Adipocyte (in vitro differentiated cells): ENCODE measurements around the gene HMG20B.
"Not testable (repeated sequence)": the region's sequence is repeated elsewhere in the genome, so short reads cannot be mapped to it uniquely, and the experiment has no call there.

ENCODE experiments used
- DNase-seq: peaks from one replicate; pipeline ENCODE4 v3.0.0-alpha.2; 2015; ENCODE audit warnings: low read depth
- H3K27me3 ChIP-seq: replicated peaks from 2 replicates; pipeline ENCODE4 v1.7.0; 2013; ENCODE audit warnings: mild to moderate bottlenecking, low read length, moderate library complexity; ENCODE audit not compliant: control insufficient read depth, insufficient read depth
- H3K36me3 ChIP-seq: 2 replicates; pipeline ENCODE4 v1.7.0; 2013; ENCODE audit warnings: low read length, mild to moderate bottlenecking, moderate library complexity; ENCODE audit not compliant: control insufficient read depth, insufficient read depth, severe bottlenecking
- H3K4me1 ChIP-seq: 2 replicates; pipeline ENCODE4 v1.7.0; 2013; ENCODE audit warnings: mild to moderate bottlenecking, low read length, moderate library complexity; ENCODE audit not compliant: control insufficient read depth, insufficient read depth
- H3K4me3 ChIP-seq: 2 replicates; pipeline ENCODE4 v1.7.0; 2013; ENCODE audit warnings: mild to moderate bottlenecking, low read length, moderate library complexity
- H3K9ac ChIP-seq: 2 replicates; pipeline ENCODE4 v1.7.0; 2013; ENCODE audit warnings: mild to moderate bottlenecking, low read length, moderate library complexity
- H3K9me3 ChIP-seq: 2 replicates; pipeline ENCODE4 v1.7.0; 2013; ENCODE audit warnings: mild to moderate bottlenecking, low read length, moderate library complexity; ENCODE audit not compliant: control insufficient read depth

HMG20B gene

GRCh38 chr19:3563709-3564524 is 8.8 kb upstream of the HMG20B start:
- no peak overlapping the region for H3K9ac ChIP-seq
- no peak overlapping the region for H3K4me3 ChIP-seq
- no peaks in the 10 kb centered on the region for H3K4me1 ChIP-seq
- no peak for DNase-seq
- no peaks in the 10 kb centered on the region for H3K9me3 ChIP-seq
- H3K36me3 ChIP-seq, result no peaks in the 10 kb centered on the region
- H3K27me3 ChIP-seq, result no peaks in the 10 kb centered on the region

DNA sequence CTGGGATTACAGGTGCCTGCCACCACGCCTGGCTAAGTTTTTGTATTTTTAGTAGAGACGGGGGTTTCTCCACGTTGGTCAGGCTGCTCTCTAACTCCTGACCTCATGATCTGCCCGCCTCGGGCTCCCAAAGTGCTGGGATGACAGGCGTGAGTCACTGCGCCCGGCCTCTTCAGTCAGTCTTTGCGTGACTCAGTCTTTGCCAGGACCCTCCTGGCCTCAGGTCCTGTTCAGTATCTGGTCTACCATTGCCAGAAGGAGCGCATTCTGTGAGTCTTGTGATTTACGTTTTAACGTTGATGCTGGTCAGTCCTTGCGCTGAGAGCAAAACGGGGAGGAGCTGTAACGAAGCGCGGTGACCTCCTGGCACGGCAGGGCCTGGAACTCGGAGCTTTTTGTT is 7.6 kb upstream of the HMG20B start:
- no peak overlapping the region for H3K9ac ChIP-seq
- no peak for DNase-seq
- no peaks in the 10 kb centered on the region for H3K27me3 ChIP-seq
- no peaks in the 10 kb centered on the region for H3K36me3 ChIP-seq
- no peaks in the 10 kb centered on the region for H3K9me3 ChIP-seq
- H3K4me1 ChIP-seq, result no peaks in the 10 kb centered on the region
- H3K4me3 ChIP-seq, result no peak overlapping the region

- H3K4me3 ChIP-seq, H3K9me3 ChIP-seq, H3K36me3 ChIP-seq, H3K27me3 ChIP-seq, H3K4me1 ChIP-seq, H3K9ac ChIP-seq, DNase-seq: not testable (repeated sequence)
Observed at GRCh38 chr19:3570042-3570441, 2.7 kb upstream of the HMG20B start.

GRCh38 chr19:3570606-3571011 is 2.1 kb upstream of the HMG20B start:
- peaks cover 5% of the 10 kb centered on the region for H3K36me3 ChIP-seq
- no peaks in the 10 kb centered on the region for H3K9me3 ChIP-seq
- no peak for DNase-seq
- no peak overlapping the region for H3K9ac ChIP-seq
- H3K4me1 ChIP-seq, result peaks cover 5% of the 10 kb centered on the region
- no peak overlapping the region for H3K4me3 ChIP-seq
- no peaks in the 10 kb centered on the region for H3K27me3 ChIP-seq

GRCh38 chr19:3572132-3572854 is 451 bp upstream of the HMG20B start:
- Histone ChIP-seq H3K4me1 (peaks cover 14% of the 10 kb centered on the region), H3K4me3 (peak overlapping the region; percentile 95), H3K9me3 (no peaks in the 10 kb centered on the region), H3K36me3 (peaks cover 5% of the 10 kb centered on the region), H3K27me3 (no peaks in the 10 kb centered on the region), H3K9ac (peak overlapping the region; percentile 92)
- DNase-seq, result peak; percentile 100

DNA sequence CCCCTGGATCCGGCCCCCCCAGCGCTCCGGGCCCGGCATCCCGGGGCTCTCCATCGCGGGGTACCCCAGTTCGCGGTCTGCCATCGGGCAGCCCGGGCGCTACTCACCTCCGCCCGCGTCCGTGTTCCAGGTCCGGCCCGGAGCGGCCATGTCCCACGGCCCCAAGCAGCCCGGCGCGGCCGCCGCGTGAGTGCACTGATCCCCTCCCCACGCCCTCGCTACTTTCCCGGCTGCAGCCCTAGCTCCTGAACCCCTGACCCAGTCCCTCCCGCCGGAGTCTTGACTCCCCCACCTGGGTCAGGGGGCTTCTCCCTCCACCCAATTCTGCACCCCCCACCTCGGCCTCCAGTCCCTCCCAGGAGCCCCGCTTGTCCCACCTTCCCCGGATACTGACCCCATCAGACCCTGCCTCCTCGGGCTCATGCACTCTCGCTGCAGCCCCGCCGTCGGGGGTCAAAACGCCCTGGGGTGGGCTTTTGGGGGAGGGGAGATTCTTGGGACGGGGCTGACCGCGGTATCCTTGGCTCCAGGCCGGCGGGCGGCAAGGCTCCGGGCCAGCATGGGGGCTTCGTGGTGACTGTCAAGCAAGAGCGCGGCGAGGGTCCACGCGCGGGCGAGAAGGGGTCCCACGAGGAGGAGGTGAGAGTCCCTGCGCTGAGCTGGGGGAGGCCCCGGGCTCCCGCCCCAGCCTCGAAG is 566 bp downstream of the HMG20B start:
- DNase-seq, result peak; percentile 59
- peaks cover 5% of the 10 kb centered on the region for H3K36me3 ChIP-seq

DNA sequence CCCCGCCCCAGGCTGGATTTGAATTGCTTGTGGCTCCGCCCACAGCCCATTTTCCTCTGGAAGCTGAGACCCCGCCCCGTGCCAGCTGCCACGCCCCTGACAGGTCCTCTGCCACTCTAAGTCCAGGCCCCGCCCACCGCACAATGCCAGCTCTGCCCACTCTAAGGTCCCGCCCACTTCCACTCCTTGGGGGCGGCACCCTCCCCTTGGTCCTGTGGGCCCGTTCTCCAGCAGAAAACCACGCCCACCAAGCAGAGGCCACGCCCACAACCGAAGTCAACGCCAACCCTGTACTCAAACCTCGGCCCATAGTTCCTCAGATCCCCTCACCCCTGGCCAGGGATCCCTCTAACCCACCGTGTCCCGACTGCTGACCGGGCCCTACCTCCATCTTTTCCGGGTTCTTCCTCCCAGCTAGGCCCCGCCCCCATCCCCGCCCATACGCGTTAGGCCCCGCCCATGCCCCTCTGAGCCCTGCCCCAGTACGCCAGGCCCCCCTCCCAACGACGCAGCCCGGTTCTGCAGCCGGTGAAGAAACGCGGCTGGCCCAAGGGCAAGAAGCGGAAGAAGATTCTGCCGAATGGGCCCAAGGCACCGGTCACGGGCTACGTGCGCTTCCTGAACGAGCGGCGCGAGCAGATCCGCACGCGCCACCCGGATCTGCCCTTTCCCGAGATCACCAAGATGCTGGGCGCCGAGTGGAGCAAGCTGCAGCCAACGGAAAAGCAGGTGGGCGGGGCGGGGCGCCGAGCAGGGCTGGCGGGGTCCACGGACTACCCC is 1.3 kb downstream of the HMG20B start:
- Histone ChIP-seq H3K27me3 (no peaks in the 10 kb centered on the region), H3K4me3 (peak overlapping the region; percentile 90), H3K9me3 (no peaks in the 10 kb centered on the region), H3K36me3 (peaks cover 5% of the 10 kb centered on the region), H3K9ac (no peak overlapping the region), H3K4me1 (peaks cover 14% of the 10 kb centered on the region)
- DNase-seq, result peak; percentile 97

More for the DNA sequence above, 566 bp downstream of the HMG20B start:
- Histone ChIP-seq H3K4me3 (peak overlapping the region; percentile 90), H3K4me1 (peaks cover 14% of the 10 kb centered on the region), H3K9me3 (no peaks in the 10 kb centered on the region), H3K9ac (peak overlapping the region; percentile 91), H3K27me3 (no peaks in the 10 kb centered on the region)

DNA sequence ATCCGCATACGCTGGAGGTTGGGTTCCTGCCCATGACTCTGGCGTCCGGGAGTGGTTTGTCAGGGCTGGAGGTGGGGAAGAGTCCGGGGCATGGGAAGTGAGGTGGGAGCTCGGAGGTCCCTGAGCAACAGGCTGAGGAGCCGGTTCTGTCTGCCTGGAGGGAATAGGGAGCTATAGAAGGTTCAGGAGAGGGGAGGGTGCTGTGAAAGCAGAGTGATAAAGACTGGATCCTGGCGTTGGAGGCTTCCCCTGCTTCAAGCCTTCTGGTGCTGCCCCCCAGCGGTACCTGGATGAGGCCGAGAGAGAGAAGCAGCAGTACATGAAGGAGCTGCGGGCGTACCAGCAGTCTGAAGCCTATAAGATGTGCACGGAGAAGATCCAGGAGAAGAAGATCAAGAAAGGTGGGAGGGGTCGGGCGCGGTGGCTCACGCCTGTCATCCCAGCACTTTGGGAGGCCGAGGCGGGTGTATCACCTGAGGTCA is 2.6 kb downstream of the HMG20B start:
- peaks cover 5% of the 10 kb centered on the region for H3K36me3 ChIP-seq
- H3K27me3 ChIP-seq, result no peaks in the 10 kb centered on the region
- peaks cover 22% of the 10 kb centered on the region for H3K4me1 ChIP-seq
- H3K9ac ChIP-seq, result no peak overlapping the region
- no peaks in the 10 kb centered on the region for H3K9me3 ChIP-seq
- DNase-seq, result no peak
- H3K4me3 ChIP-seq, result no peak overlapping the region

DNA sequence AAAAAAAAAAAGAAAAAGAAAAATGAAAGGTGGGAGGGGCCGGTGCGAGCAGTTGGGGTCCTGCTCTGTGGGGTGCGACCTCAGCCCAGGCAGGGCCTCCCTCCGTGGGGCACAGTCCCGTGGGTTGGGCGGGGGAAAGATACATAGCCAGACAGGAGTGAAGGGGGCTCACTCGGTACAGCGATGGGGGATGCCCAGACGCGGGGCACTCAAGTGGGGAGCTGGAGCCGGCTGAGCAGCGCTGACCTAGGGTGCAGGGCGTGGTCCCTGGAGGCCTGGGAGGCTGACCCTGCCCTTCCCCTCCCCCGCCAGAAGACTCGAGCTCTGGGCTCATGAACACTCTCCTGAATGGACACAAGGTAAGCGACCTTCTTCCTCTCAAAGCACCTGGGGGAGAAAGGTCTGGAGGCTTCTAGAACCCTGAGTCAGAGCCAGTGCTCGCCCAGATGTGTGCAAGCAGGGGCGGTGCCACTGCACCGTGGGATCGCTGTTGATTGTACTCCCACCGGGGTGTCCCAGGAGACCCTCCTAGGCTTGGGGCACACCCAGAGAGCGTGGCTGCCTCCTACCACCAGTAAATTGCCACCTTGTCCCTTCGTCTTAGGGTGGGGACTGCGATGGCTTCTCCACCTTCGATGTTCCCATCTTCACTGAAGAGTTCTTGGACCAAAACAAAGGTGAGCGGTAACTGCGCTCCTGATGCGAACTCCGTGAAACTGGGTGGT is 3.4 kb downstream of the HMG20B start:
- Histone ChIP-seq H3K4me1 (peaks cover 27% of the 10 kb centered on the region), H3K4me3 (peak overlapping the region; percentile 65), H3K36me3 (peaks cover 5% of the 10 kb centered on the region), H3K27me3 (no peaks in the 10 kb centered on the region), H3K9me3 (no peaks in the 10 kb centered on the region), H3K9ac (peak overlapping the region; percentile 49)
- no peak for DNase-seq

GRCh38 chr19:3576696-3577443 is 4.1 kb downstream of the HMG20B start:
- H3K9ac ChIP-seq, result peak overlapping the region; percentile 49
- no peaks in the 10 kb centered on the region for H3K9me3 ChIP-seq
- DNase-seq, result no peak
- no peaks in the 10 kb centered on the region for H3K27me3 ChIP-seq
- H3K4me1 ChIP-seq, result peaks cover 27% of the 10 kb centered on the region
- H3K36me3 ChIP-seq, result peaks cover 5% of the 10 kb centered on the region
- H3K4me3 ChIP-seq, result peak overlapping the region; percentile 65
